ENCODE measurements around the gene DNAH10.

DNAH10 gene

DNA sequence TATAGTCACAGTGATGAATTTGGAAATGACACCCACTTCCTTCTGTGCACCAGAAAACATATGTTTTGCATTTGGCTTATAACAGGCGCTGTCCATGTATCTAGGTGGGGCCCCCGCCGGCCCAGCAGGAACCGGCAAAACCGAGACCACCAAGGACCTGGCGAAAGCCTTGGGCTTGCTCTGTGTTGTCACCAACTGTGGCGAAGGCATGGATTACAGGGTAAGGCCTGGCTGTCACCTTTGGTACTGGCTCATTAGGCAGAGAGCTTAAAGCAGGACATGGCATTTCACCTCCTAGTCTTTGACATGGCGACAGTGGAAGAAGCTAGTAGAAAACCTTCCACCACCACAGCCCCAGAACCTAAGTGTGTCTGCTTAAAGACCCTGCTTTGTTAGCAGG is 85.8 kb downstream of the DNAH10 start:
- DNase-seq, result no peak

- no peak for DNase-seq
These were observed 87.4 kb downstream of the DNAH10 start for GRCh38 chr12:123849517-123849916.

DNA sequence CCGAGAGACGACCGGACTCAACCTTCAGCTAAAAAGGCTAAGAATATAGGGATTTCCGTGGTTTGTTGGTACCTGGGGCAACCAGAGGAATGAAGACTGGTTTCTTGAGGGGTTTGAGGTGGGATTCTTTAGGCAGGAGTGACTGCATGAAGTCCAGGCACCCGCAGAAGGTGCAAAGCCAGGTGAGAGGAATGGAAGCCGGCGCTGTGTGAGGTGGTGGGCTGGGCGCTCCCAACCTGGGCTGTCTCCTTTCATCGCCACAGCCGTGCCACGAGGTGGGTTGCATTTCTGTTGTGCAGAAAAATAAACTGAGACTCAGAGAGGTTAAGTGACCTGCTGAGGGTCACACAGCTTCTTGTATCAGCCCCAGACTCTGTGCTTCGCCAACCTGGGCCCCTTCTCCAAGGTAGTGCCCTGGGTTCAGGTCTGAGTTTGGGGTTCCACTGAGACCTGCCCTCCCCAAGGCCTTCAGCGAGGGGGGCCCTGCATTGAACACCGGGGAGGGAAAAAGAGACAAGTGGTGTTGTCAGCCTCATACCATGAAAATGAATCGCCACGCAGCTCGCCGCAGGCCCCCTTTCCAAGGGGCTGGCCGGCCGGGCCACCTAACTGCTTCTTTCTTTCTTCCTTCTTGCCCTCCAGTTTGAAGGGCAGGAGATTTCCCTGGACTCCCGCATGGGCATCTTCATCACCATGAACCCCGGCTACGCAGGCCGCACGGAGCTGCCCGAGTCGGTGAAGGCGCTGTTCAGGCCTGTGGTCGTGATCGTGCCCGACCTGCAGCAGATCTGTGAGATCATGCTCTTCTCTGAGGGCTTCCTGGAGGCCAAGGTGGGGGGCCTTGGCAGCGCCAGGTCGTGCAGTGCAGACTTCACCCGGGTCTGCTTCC is 88.4 kb downstream of the DNAH10 start:
- no peak for DNase-seq

GRCh38 chr12:123853396-123854070 is 91.4 kb downstream of the DNAH10 start:
- no peak for DNase-seq

DNA sequence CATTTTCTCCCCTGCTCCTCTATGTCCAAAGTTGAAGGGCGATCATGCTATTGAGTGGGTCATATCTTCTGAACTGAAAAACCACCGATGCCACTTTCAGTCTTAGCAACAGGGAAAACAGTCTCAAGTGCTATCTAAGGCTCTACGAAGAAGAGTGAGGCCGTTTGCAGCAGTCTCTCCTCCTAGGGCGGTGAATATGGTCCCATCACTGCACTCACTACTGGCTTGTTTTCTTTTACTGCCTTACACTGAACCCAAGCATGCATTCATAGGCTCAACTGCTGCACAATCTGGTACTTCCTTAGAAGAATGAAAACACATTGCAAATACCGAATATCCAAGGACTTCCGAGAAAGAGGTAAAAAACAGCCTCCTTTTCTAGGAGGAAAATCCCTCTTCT is 92.1 kb downstream of the DNAH10 start:
- no peak for DNase-seq

GRCh38 chr12:123854918-123855317 is 92.8 kb downstream of the DNAH10 start:
- no peak for DNase-seq

GRCh38 chr12:123856681-123857080 is 94.6 kb downstream of the DNAH10 start:
- no peak for DNase-seq

GRCh38 chr12:123858176-123858575 is 96.1 kb downstream of the DNAH10 start:
- DNase-seq, result no peak

DNA sequence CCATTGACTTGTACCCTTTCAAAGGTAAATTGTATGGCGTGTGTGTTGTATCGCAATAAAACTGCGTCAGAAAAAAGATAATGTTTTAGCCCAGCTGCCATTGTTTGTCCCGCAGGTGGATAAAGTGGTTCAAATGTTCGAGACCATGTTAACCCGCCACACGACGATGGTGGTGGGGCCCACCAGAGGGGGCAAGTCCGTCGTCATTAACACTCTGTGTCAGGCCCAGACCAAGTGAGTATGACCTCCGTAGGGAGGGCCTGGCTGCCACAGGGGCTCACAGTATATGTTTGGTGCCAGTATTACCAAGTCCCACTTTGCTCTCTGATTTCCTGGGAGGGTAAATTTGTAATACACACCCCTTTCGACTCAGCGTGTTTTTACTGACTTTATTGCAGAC is 96.9 kb downstream of the DNAH10 start:
- no peak for DNase-seq

DNA sequence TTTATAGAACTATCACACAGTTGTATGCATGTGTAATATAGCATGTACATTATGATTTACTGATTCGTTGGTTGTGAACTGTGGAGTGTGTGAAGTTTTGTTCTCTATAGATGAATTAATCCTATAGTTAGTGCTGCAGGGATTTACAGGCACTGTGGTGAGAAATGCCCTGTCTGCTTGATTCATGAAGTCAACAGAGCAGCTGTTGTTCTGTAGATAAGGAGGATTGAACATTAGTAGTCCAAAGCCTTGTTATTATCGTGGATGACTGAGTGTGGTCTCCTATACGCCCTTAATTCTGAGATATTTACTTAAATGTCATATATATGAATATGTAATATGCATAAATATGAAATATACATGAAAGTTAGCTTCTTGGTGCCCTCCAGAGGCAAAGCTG is 98.3 kb downstream of the DNAH10 start:
- DNase-seq, result no peak

GRCh38 chr12:123861392-123861791 is 99.3 kb downstream of the DNAH10 start:
- no peak for DNase-seq

- no peak for DNase-seq
These were observed 105.0 kb downstream of the DNAH10 start for GRCh38 chr12:123867141-123867540.

DNA sequence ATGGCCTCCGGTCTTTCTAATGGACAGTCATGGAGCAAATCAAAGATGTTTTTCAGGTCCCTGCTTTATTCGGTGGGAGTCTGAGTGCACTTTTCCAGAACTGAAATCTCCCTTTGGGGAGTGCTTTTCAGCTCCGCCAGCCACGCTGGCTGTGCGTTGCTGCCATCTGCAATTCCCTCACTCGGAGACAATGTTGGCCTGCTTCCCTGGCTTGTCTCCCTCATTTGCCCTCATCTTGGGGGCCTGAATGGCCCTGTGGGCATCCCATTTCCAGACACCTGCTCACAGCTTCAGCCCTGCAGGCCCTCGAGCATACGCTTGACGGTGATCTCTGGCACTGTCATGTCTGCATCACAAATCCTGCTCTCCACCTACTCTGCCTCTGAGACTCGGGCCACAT is 106.7 kb downstream of the DNAH10 start:
- DNase-seq, result no peak

DNA sequence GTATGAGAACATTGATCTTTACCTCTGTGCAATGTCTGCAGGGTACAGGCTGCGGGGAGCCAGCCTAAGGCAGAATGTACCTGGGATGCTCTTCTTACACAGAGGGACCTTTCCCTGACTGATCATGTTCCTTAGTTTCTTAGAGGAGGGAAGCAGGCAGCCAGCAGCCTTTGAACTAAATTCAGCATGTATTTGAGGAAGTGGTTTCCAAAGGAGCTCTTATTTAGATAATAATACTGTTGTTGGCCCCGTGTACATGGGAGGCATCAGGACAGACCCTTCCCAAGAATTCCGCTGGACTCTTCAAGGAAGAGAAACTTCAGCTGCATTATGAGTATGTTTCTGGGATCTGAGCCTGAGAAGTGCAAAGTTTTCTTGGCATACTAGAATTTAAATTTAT is 111.7 kb downstream of the DNAH10 start:
- DNase-seq, result no peak

DNA sequence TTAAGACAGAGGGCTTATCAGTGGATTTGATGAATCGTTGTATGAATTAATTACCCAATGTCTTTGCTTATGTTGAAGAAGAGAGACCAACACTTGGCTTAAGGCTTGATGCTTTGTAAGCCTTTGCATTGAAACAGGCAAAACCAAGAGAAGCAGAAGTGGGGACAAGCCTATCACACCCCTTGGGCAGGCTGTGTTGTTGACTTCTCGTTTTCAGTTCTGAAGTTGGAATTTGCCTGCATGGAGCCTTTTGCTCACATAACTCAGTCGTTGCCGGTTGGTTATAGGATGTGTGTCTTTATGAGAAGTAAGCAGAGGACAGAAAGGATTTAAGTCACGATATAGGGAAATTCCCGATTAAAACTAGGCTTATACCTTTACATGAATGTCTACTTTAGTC is 115.9 kb downstream of the DNAH10 start:
- no peak for DNase-seq

- DNase-seq, result no peak
These were observed 117.0 kb downstream of the DNAH10 start for GRCh38 chr12:123879101-123879500.

- DNase-seq, result no peak
These were observed 117.6 kb downstream of the DNAH10 start for GRCh38 chr12:123879691-123880090.

DNA sequence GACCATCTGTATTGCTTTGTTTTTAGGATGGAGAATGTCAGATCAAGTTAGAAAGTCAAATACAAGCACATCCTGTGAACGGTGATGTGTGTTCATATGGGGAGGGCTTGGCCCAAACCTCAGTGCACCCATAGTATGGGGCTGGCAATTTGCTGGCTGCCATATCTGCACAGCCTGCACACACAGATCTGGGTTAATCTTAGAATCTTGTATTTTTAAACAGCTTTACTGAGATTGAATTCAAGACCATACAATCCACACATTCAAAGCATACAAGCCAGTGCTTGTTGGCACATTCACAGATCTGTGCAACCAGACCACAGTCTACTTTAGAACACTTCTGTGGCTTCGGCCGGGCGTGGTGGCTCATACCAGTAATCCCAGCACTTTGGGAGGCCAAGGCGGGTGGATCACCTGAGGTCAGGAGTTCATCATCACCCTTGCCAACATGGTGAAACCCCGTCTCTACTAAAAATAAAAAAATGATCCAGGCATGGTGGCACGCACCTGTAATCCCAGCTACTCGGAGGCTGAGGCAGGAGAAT is 120.1 kb downstream of the DNAH10 start:
- DNase-seq, result no peak

DNA sequence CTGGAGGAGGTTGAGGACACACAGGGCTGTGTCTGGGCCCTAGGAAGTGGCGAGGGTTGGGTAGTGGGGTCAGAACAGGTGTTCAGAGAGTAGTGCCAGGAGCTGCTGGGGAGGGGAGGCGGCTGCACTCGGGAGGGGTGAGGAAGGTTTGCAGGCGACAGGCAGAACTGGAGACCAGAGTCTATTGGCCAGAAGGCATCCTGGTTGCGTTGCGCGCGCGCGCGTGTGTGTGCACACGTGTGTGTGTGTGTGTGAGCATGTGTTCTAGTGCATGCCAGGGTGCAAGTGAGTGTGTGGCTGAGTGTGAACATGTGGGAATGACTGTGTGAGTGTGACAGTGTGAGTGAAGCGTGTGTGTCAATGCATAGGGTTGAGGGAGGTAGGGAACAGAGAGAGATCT is 124.2 kb downstream of the DNAH10 start:
- no peak for DNase-seq

DNA sequence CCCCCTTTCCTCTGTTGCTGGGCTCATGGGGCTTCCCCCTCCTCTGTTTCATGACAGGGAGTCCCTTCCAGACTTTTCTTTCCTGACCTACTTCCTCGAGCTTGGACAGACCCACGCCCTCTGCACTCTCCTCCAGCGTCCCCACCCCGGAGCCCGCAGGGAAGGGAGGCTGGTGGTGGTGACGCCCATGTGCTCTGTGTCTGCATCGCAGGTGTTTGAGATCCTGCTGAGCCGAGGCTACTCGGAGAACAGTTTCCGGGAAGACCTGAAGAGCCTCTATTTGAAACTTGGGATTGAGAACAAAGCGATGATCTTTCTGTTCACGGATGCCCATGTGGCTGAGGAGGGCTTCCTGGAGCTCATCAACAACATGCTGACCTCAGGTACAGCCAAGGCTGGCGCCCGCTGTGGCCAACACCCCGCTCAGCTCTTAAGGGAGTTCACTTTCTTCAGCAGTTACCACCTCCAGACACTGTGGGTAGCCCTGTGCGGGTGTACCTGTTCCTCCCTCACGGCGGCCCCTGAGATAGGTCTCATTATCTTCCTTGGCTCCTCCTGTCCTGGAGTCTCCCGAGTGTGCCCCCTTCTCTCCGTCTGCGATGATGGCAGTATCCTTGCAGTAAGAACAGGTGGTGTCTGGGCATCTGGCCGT is 125.0 kb downstream of the DNAH10 start:
- no peak for DNase-seq

GRCh38 chr12:123888989-123889388 is 126.9 kb downstream of the DNAH10 start:
- no peak for DNase-seq

GRCh38 chr12:123889848-123890535 is 127.9 kb downstream of the DNAH10 start:
- DNase-seq, result no peak

GRCh38 chr12:123890536-123890902 is 128.4 kb downstream of the DNAH10 start:
- no peak for DNase-seq
